Adrenal gland (tissue), 5 donors: ENCODE results near the gene ACTN1.

Experiments
- CTCF ChIP-seq, 6 experiments: fragments of 450-650 bp in 4 of 6; fragments of 200-600 bp in 2 of 6; sonication (generic) in 1 of 6; IDR thresholded peaks; 1 replicate in 5 of 6; 2 replicates in 1 of 6; pipeline versions ENCODE4 v1.5.1 to v1.8.0; 2016 to 2021; ENCODE audit warnings: antibody characterized with exemption in 6 of 6, mild to moderate bottlenecking in 2 of 6, moderate library complexity in 1 of 6
- POLR2A ChIP-seq, 2 donors: fragments of 450-650 bp; IDR thresholded peaks; one replicate each; pipeline ENCODE4 v1.6.1; 2017; ENCODE audit warnings: antibody characterized with exemption in 2 of 2, mild to moderate bottlenecking in 2 of 2, moderate library complexity in 1 of 2
- donor health status: DM: no; HTN: no; CAD: no.

DNA sequence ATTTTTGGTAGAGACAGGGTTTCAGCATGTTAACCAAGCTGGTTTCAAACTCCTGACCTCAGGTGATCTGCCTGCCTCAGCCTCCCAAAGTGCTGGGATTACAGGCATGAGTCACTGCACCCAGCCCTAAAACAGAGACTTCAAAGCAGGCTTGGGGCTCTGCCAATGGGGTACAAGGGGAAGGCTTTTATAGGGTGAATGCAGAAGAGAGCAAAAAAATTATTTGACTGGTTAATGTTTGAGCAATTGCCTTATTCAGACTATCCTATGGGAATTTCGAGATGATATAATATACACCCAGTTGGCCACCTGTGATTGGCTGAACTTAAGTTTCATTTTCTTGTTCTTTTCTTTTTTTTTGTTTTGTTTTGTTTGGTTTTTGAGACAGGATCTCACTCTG, 31.5 kb upstream of the ACTN1 start:
- TF ChIP-seq POLR2A (IDR thresholded peaks at IDR 0.05), result no peak
- TF ChIP-seq CTCF (IDR thresholded peaks at IDR 0.05), result no peak
